HG02884 (cell line): Measurements from ENCODE around the gene SLC35D2.
"Not testable (repeated sequence)": the region's sequence is repeated elsewhere in the genome, so short reads cannot be mapped to it uniquely, and the experiment has no call there.

Source experiments
- ATAC-seq: cut with Tn5 transposase; IDR thresholded peaks from one replicate; pipeline ENCODE4 v1.9.1; 2021; ENCODE audit warnings: mild to moderate bottlenecking, moderate library complexity; ENCODE audit not compliant: unreplicated experiment

The SLC35D2 gene

DNA sequence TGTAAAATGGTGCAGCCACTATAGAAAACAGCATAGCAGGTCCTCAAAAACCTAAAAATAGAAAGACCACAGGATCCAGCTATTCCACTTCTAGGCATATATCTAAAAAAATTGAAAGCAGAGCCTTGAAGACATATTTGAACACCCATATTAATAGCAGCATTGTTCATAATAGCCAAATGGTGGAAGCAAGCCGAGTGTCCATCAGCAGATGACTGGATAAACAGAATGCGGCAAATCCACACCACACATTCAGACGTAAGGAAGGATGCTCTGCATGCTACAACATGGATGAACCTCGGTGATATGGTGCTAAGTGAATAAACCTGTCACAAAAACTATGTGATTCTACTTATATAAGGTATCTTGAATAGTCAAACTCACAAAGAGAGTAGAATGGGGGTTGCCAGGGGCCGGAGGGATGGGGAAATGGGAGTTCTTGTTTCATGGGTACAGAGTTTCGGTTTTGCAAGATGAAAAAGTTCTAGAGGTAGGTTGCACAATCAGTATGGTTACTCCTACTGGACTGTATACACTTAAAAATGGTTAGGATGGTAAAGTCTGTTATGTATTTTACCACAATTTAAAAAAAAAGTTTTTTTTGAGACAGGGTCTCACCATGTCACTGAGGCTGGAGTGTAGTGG, 64.5 kb downstream of the SLC35D2 start:
- ATAC-seq = no peak

DNA sequence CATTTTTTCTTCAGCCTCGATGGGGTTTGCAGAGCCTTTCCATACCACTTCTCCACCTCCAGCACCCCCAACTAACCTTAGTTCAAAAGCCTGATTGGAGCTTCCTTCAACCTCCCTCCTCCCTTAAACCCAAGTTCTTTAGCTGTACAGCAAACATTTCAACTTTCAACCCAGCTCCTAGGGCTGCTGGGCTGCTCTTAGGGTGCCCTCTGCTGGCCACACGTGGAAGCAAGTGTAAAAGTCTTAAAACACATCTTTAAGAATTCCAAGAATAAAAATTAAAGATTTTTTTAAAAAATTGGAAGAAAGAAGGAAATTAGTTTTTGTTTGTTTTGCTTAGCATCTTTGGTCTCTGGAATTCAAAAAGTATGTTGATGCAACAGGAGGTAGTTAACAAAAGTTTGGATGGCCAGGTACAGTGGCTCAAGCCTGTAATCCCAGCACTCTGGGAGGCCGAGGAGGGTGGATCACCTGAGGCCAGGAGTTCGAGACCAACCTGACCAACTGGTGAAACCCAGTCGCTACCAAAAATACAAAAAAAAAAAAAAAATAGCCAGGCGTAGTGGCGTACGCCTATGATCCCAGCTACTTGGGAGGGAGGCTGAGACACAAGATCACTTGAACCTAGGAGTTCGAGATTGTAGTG, 66.1 kb downstream of the SLC35D2 start:
- no peak for ATAC-seq

DNA sequence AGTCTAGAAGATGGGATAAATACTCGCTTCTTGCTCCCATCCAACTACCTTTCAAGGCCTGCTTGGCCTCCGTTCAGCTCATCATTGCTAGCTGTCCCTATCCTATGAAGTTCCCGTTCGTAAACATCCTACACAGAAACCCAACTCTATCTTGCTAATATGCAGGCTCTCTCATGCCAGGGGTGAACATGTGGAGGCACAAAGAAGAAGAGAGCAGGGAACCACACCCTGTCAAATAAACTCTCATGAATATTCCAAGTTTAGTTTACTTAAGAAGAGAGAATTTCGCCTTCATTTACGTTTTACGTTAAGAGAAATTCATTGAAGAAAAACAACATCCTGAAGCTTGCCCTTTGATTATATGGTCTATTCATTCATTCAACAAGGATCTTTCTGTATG, 73.7 kb downstream of the SLC35D2 start:
- no peak for ATAC-seq

DNA sequence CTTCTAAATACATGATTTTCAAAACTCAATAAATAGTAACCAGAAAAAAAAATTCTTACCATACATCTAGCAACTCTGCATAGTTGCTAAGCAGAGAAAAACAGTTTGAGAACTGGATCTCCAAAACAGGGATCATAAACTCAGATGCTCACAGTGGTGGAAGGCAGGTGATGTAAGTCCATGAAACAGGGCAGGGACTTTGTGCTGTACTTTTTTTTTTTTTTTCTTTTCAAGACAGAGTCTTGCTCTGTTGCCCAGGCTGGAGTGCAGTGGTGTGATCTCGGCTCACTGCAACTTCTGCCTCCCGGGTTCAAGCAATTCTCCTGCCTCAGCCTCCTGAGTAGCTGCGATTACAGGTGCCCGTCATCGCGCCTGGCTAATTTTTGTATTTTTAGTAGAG, 76.6 kb downstream of the SLC35D2 start:
- ATAC-seq = not testable (repeated sequence)

DNA sequence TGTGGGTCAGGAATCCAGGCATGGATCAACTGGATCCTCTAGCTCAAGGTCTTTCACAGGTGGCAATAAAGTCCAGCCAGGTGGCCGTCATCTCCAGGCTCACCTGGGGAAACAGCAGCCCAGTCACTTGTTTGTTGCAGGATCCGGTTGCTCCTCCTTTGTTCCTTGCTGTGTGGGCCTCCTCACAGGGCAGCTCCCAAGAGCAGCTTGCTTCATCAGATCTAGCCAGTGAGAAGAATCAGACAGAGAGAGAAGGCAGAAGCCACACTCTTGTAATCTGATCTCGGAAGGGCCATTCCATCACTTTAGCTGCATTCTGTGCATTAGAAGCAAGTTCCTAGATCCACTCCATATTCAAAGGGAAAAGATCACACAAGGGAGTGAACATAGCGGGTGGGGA, 78.3 kb downstream of the SLC35D2 start:
- ATAC-seq = no peak

DNA sequence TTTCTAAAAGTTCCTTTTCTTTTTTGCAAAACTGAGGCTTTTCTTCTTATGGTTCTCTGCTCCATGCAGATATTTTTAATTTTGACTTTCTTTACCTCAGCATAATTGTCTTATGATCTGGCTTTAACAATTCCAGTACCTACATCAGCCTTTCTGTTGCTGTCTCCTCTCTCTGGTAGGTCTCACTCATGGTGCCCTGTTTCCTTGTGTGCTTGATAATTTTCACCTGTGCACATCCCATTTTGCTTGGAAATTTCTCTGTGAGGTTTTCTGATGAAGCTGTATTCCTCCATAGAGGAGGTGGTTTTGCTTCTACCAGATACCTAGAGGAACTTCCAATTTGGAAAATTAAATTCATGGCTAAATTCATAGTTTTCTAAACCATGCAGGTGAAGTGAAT, 79.3 kb downstream of the SLC35D2 start:
- no peak for ATAC-seq

DNA sequence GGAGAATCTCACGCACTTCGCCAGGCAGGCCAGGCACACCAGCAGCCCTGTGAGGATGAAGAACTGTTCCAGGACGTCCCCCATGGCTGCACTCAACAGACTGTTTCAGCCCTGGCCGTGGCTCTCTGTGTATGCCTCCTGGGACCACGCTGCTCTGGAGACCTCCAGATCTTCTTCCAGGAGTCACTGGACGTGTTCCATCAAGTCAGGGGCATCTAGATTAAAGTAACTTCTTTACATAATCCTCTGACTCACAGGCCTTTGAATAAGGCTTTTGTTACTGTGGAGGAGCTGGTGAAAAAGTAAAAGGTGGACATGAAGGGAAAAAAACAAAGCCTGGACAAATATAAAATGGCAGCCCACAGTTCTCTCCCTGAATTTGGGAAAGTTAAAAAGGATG, 81.5 kb downstream of the SLC35D2 start, which contains the start of gene HSD17B3:
HSD17B3 (minus strand) TSS at position 156 of the 400 bp plus-strand sequence; CDS start at position 84, 72 bp downstream.
- ATAC-seq = no peak

DNA sequence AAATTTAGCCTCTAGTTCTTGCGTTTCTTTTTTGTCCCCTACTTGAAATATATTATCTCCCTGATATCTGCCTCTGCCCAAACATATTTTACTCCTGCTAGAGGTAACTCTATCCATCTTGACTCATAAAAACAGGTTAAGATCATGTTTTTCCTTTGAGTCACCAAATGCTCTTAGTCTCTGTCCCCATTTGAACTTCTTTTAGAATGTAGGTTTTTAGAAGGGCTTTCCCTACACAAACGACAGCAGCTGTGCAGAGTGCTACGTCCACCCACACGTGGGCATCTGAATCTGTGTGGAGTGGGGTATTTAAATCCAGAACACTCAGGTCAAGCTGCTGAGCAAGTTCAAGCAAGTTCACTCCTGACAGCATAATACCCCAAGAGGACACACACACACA, 83.7 kb downstream of the SLC35D2 start:
- no peak for ATAC-seq

DNA sequence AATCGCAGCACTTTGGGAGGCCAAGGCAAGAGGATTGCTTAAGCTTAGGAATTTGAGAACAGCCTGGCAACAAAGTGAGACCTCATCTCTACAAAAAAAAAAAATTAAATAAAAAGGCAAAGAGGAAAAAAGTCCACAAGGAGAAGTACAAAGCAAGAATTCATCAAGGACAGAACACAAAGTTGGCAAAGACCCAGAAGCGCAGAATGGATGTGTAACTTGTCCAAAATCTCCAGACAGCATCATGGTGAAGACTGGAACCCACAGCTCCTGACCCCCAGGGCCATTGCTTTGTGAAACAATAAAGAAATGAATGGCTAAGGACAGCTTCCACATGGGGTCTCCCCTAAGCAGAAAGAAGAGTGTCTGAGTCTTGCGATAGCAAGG, 89.4 kb downstream of the SLC35D2 start:
- no peak for ATAC-seq

DNA sequence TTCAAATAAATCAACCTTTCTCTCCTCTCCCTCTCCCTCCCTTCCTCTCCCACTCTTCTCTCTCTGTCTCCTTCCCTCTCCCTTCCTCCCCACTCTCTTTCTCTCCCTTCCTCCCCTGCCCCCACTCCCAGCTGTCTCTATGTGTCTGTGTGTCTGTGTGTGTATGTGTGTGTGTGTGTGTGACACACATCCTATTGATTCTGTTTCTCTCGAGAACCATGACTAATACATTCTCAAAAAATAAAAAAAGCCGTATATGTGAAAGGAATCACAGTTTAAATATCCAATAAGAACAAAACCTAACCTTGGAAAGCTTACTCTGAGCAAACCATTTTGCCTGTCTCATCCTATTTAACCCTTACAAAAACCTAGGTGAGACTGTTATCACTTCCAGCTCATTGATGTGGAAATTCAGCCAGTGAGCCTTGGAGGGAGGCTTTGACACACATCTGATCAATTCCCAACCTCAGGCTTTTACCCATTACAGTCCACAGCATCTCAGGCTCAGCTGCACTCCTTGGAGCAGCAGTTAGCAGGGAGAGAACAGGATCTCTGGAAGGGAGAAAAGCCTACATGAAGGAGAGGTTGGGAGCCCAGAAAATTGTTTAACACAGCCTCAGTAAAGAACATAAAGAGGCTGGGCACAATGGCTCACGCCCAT, 89.9 kb downstream of the SLC35D2 start:
- ATAC-seq = no peak

DNA sequence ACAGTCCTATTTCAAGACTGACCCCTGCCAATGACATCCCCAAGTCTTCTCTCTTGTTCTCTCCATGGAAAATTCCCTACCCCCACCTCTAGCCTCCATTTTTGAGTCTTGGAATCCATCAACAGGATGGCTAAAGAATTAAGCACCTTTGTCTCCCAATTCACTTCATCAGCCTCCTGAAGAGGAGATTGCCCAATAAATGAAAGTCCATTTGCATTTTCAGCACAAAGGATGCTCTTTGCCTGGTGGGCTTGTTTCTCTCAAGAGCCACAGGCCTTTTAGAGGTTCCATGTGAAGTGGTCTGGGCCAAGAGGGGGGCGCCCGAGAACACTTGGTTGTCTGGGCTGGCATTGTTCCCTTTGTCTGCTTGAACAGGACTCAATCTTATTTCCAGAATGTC, 94.1 kb downstream of the SLC35D2 start:
- ATAC-seq = no peak

DNA sequence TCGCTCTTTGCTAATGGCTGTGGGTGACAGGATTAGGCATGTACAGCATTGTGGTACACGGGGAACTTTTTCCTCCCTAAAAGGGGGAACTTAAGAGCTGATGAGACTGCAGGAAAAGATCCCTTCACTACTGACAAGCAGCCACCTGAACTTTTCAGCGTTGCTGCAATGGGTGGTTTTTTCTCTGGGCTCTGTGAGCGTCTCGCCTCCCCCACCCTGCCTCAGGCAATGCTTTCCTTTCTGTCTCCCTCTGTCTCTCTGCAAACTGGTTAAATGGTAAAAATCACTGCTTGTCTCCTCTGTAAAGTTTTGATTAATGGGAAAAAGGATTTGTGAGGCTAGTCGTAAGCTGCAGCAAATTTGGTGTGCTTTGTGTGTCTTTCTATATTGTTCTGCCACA, 101.9 kb downstream of the SLC35D2 start:
- no peak for ATAC-seq

DNA sequence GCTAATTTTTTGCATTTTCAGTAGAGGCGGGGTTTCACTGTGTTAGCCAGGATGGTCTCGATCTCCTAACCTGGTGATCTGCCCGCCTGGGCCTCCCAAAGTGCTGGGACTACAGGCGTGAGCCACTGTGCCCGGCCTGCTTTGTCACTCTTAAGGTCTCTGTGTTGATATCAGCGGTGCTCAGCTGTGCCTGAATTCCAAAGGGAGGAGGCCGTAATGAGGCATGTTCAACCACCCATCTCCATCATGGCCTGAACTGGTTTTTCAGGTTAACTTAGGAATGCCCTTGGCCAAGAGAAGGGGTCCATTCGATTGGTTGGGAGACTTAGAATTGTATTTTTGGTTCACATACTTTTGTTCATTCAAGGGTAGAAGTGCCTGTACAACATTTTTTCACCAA, 103.6 kb downstream of the SLC35D2 start:
- ATAC-seq = no peak

DNA sequence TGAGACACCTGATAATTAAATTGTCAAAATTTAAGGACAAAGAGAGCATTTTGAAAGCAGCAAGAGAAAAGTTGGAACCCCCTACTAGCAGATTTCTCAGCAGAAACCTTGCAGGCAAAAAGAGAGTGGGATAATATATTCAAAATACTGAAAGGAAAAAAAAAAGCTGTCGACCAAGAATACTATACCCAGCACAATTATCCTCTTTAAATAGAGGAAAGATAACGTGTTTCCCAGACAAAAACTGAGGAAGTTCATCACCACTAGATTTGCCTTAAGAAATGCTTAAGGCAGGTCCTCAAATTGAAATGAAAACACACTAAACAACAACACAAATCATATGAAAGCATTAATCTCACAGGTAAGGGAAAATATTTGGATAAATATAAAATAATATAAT, 108.6 kb downstream of the SLC35D2 start:
- no peak for ATAC-seq
